K562 (cell line): ENCODE results near the gene ARHGAP24. TPM values are rescaled to one million over a fixed set of nuclear protein-coding genes. Genes with fewer than 3 reads are reported as not detected.

Source experiments
- ATAC-seq: fragments of 200-7000 bp; cut with Tn5 transposase; 3 replicates; pipeline ENCODE4 v1.9.1; 2020; ENCODE audit warnings: moderate library complexity
- BruUV-seq: library from RNA; stranded (reverse); fragments of 400-500 nt; replicated peaks from 2 replicates; lab custom pipeline; 2021; lab: Mats Ljungman, UMichigan
- CTCF ChIA-PET: fragments of 300-600 bp; formaldehyde crosslinking; extraction: SDS; loops from one replicate; lab custom pipeline; 2021; ENCODE audit warnings: low intra/inter-chr PET ratio; lab: Yijun Ruan, JAX
- POLR2A ChIA-PET: fragments of 300-600, 350-650 bp; sonication (Branson Sonifier 250); formaldehyde crosslinking; extraction: SDS; loops from one replicate; lab custom pipeline; 2021; ENCODE audit warnings: antibody characterized with exemption, inconsistent platforms; lab: Yijun Ruan, JAX
- DNase-seq, 4 experiments: peaks; one replicate each; pipeline versions ENCODE4 v3.0.0 to v3.0.0-alpha.2; 2011 to 2018; ENCODE audit warnings: low spot score in 3 of 4, mixed read lengths in 3 of 4; ENCODE audit errors: extremely low read depth in 1 of 4
- FAIRE-seq: peaks from 2 replicates; lab custom pipeline; 2011; peaks lifted over from hg19 to GRCh38; lab: Jason Lieb, UNC
- H2AFZ ChIP-seq: 2 replicates; pipeline ENCODE4 v1.6.0; 2011; ENCODE audit warnings: low read depth, low read length, control low read depth, inconsistent platforms
- H3K27ac ChIP-seq: fragments of 200-600 bp; 3 replicates; pipeline ENCODE4 v1.8.0; 2011; ENCODE audit warnings: low read depth, mild to moderate bottlenecking, control low read depth, inconsistent platforms, low read length, moderate library complexity, mixed read lengths; ENCODE audit errors: extremely low read depth
- H3K27me3 ChIP-seq, 2 experiments: fragments of 300-600 bp in 1 of 2; 2 replicates in 1 of 2; 3 replicates in 1 of 2; pipeline versions ENCODE4 v1.6.0 to v1.8.0; 2011; ENCODE audit warnings: inconsistent platforms in 2 of 2, low read length in 2 of 2, mild to moderate bottlenecking in 1 of 2, mixed read lengths in 1 of 2, moderate library complexity in 1 of 2; ENCODE audit not compliant: control insufficient read depth in 2 of 2, insufficient read depth in 2 of 2
- H3K36me3 ChIP-seq: fragments of 300-600 bp; 3 replicates; pipeline ENCODE4 v1.8.0; 2011; ENCODE audit warnings: mild to moderate bottlenecking, low read length, inconsistent platforms; ENCODE audit not compliant: control insufficient read depth, insufficient read depth
- H3K4me1 ChIP-seq, 2 experiments: fragments of 200-600 bp in 1 of 2; replicated peaks in 1 of 2; 2 replicates in 1 of 2; 3 replicates in 1 of 2; pipeline versions ENCODE4 v1.5.1 to v1.8.0; 2011; ENCODE audit warnings: inconsistent platforms in 2 of 2, low read length in 2 of 2, mild to moderate bottlenecking in 1 of 2, mixed read lengths in 1 of 2, moderate library complexity in 1 of 2; ENCODE audit not compliant: control insufficient read depth in 2 of 2, insufficient read depth in 2 of 2
- H3K4me2 ChIP-seq: 2 replicates; pipeline ENCODE4 v1.6.1; 2011; ENCODE audit warnings: low read length, control low read depth, inconsistent platforms, mixed read lengths; ENCODE audit not compliant: insufficient read depth
- H3K4me3 ChIP-seq: fragments of 200-600 bp; sonication (generic), shearing (Covaris generic); 2 replicates; pipeline ENCODE4 v1.5.1; 2016; ENCODE audit warnings: control low read depth, inconsistent platforms
- H3K79me2 ChIP-seq: fragments of 200-600 bp; 3 replicates; pipeline ENCODE4 v1.8.0; 2011; ENCODE audit warnings: low read length, inconsistent platforms; ENCODE audit not compliant: control insufficient read depth, insufficient read depth
- H3K9ac ChIP-seq, 2 experiments: 2 replicates each; pipeline versions ENCODE4 v1.6.0 to v1.6.1; 2011; ENCODE audit warnings: low read depth in 2 of 2, low read length in 2 of 2, control low read depth in 1 of 2, inconsistent platforms in 1 of 2, mild to moderate bottlenecking in 1 of 2, mixed read lengths in 1 of 2; ENCODE audit not compliant: insufficient read depth in 1 of 2
- H3K9me1 ChIP-seq: one replicate; pipeline ENCODE4 v1.6.0; 2011; ENCODE audit warnings: inconsistent platforms, mild to moderate bottlenecking, low read length, moderate library complexity; ENCODE audit not compliant: control insufficient read depth, insufficient read depth
- H3K9me3 ChIP-seq: replicated peaks from 2 replicates; pipeline ENCODE4 v1.5.1; 2011; ENCODE audit warnings: low read depth, low read length, inconsistent platforms; ENCODE audit not compliant: control insufficient read depth, insufficient read depth
- H4K20me1 ChIP-seq: replicated peaks from 2 replicates; pipeline ENCODE4 v1.6.1; 2011; ENCODE audit warnings: low read length, inconsistent platforms, mixed read lengths; ENCODE audit not compliant: control insufficient read depth, insufficient read depth
- BCOR ChIP-seq: fragments of 450-650 bp; IDR thresholded peaks from 2 replicates; pipeline ENCODE4 v1.6.1; 2016
- GABPB1 ChIP-seq: sonication (generic); formaldehyde crosslinking; IDR thresholded peaks from 2 replicates; pipeline ENCODE4 v1.8.0; 2022; ENCODE audit warnings: mild to moderate bottlenecking, missing genetic modification reagents
- POLR2AphosphoS5 ChIP-seq: IDR thresholded peaks from 2 replicates; pipeline ENCODE4 v1.6.1; 2011; ENCODE audit warnings: mild to moderate bottlenecking, low read depth, low read length, moderate library complexity; ENCODE audit not compliant: control insufficient read depth, insufficient read depth
- SMARCA4 ChIP-seq: fragments of 450-650 bp; IDR thresholded peaks from 2 replicates; pipeline ENCODE4 v1.6.1; 2016
- WGBS: fragments of 100-300 bp; shearing (Covaris generic); methylation state at CpG from one replicate; pipeline ENCODE4 v1.1.6; 2016; ENCODE audit warnings: low coverage, mixed read lengths; ENCODE audit not compliant: insufficient coverage; ENCODE audit errors: missing lambda C conversion rate; 5-methylcytosine and 5-hydroxymethylcytosine counted together
- in situ Hi-C: fragments of 300-500 bp; cut with MboI; formaldehyde crosslinking; loops from 4 replicates; pipeline ENCODE4 v1.15.0; 2018; ENCODE audit warnings: inconsistent platforms, mixed read lengths
- intact Hi-C: fragments of 100-400 bp; cut with micrococcal nuclease; formaldehyde crosslinking; loops from 2 replicates; pipeline ENCODE4 v1.14.2; 2022
- polyA plus RNA-seq, 8 experiments: library from polyadenylated mRNA; depleted of rRNA in 4 of 8; stranded (reverse) in 5 of 8; unstranded in 3 of 8; fragments of >200 nt; fragmentation: Nextera tagmentation in 2 of 8; fragmentation: Illumina TruSeq in 1 of 8; extraction: Ambion mirVana in 2 of 8; extraction: Trizol in 1 of 8; gene quantifications; 2 replicates each; pipeline versions ENCODE4 v1.2.1 to v1.2.3, GENCODE V29; 2011 to 2014; ENCODE audit warnings: inconsistent platforms in 1 of 8, missing spikeins in 1 of 8
- total RNA-seq, 7 experiments: library from RNA; depleted of rRNA in 6 of 7; stranded (reverse); fragments of >200 nt in 6 of 7; fragmentation: Illumina TruSeq in 2 of 7; extraction: Trizol in 2 of 7; gene quantifications; 2 replicates each; pipeline versions ENCODE4 v1.2.1 to v1.2.3, GENCODE V29; 2011 to 2021; ENCODE audit warnings: low replicate concordance in 1 of 7
- TF ChIP-seq, protein P1 (sequence below): fragments of 250-450 bp; sonication (Bioruptor Pico); IDR thresholded peaks from 2 replicates; pipeline ENCODE4 v1.5.0; 2021; ENCODE audit warnings: mild to moderate bottlenecking, borderline replicate concordance
- TF ChIP-seq, protein P2 (sequence below): fragments of 250-450 bp; sonication (Bioruptor Pico); IDR thresholded peaks from 2 replicates; pipeline ENCODE4 v1.8.0; 2022; ENCODE audit warnings: moderate library complexity, mild to moderate bottlenecking, inconsistent platforms
- TF ChIP-seq, protein P3 (sequence below), 2 experiments: fragments of 450-650 bp in 1 of 2; sonication (generic) in 1 of 2; formaldehyde crosslinking; conservative IDR thresholded peaks; 2 replicates each; pipeline versions ENCODE4 v1.4.0 to v1.8.1; 2020 to 2022; ENCODE audit warnings: mild to moderate bottlenecking in 1 of 2, missing genetic modification reagents in 1 of 2
- TF ChIP-seq, protein P4 (sequence below), 2 experiments: fragments of 150-350 bp in 1 of 2; IDR thresholded peaks; 2 replicates each; pipeline ENCODE4 v1.6.1; 2012 to 2016; ENCODE audit warnings: low read depth in 2 of 2, low read length in 2 of 2, mild to moderate bottlenecking in 1 of 2, moderate library complexity in 1 of 2
- TF ChIP-seq, protein P5 (sequence below): fragments of 250-450 bp; sonication (Bioruptor Pico); IDR thresholded peaks from 2 replicates; pipeline ENCODE4 v1.9.0; 2021; ENCODE audit warnings: mild to moderate bottlenecking

Gene ARHGAP24
- total and polyA plus RNA-seq, 9 of the 15 experiments (the other 6 are each of a cell fraction or from before 2014, with no cell fraction given): 8.0 to 22.6 (median 14.0) TPM

DNA sequence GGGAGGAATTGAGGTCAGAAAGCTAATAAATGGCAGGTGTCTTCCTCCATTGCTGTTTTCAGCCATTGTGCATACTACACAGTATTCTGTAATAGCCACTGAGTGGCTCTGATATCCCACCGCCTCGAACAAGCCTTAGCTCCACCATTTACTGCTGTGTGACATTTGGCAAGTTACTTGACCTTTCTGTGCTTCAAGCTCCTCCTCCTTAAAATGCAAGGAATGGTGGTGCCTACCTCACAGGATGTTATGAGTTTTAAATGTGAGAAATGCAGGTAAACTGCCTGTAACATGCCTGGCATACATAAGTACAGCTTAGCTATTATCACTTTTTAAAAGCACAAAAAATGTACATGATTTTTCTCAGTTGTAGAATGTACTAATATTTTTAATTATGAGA, 464.0 kb downstream of the ARHGAP24 start (continued):
- TF ChIP-seq BCOR: peak; percentile 60; the same call in 1 of the 2 replicates
- TF ChIP-seq, all 486 proteins: peak for 3

DNA sequence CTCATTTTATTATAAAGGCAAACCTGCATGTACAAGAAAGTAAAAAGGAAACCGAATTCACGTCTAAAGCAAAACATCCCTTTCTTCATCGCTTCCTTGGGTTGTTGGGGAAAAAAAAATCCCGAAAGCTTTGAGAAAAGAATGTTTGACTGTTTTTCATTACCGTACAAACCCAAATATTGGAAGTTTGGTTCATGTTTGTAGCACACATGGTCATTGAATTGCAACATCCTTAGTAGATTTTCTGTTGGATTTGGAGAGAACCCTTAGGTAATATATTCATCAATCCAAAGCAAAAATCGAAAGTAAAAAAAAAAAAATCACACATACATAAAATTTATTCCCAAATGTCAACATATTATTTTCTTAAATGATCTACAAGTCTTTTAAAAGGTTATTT, 464.6 kb downstream of the ARHGAP24 start:
- CTCF ChIA-PET: interaction anchor here (0.6 kb wide), 1 partner anchor 475 kb away, joined by 3 read pairs; no protein-coding TSS in a partner anchor
- H3K27me3 ChIP-seq: no peaks in the 10 kb centered on the region
- H3K27ac ChIP-seq: no peak overlapping the region
- no peak overlapping the region for H3K4me3 ChIP-seq
- FAIRE-seq (no peak), DNase-seq (no peak), ATAC-seq (no peak)
- no peaks in the 10 kb centered on the region for H3K36me3 ChIP-seq
- no peak overlapping the region for H3K4me2 ChIP-seq
- intact Hi-C loops: no loop called here
- no peaks in the 10 kb centered on the region for H3K79me2 ChIP-seq
- no peaks in the 10 kb centered on the region for H4K20me1 ChIP-seq
- in situ Hi-C loops: no loop called here
- no TSS peak for BruUV-seq
- POLR2A ChIA-PET: interaction anchor here (0.7 kb wide), 1 partner anchor 15 kb away, joined by 5 read pairs; no protein-coding TSS in a partner anchor
- H3K4me1 ChIP-seq: no peaks in the 10 kb centered on the region
- H2AFZ ChIP-seq: no peak overlapping the region
- no peak overlapping the region for H3K9ac ChIP-seq
- no peaks in the 10 kb centered on the region for H3K9me1 ChIP-seq
- 32% methylated on average over 6 of the region's 6 CpGs for WGBS
- no peaks in the 10 kb centered on the region for H3K9me3 ChIP-seq
- TF ChIP-seq POLR2AphosphoS5 (no peak), SMARCA4 (no peak), GABPB1 (CRISPR knock-in tag) (no peak)
- TF ChIP-seq, protein P1, sequence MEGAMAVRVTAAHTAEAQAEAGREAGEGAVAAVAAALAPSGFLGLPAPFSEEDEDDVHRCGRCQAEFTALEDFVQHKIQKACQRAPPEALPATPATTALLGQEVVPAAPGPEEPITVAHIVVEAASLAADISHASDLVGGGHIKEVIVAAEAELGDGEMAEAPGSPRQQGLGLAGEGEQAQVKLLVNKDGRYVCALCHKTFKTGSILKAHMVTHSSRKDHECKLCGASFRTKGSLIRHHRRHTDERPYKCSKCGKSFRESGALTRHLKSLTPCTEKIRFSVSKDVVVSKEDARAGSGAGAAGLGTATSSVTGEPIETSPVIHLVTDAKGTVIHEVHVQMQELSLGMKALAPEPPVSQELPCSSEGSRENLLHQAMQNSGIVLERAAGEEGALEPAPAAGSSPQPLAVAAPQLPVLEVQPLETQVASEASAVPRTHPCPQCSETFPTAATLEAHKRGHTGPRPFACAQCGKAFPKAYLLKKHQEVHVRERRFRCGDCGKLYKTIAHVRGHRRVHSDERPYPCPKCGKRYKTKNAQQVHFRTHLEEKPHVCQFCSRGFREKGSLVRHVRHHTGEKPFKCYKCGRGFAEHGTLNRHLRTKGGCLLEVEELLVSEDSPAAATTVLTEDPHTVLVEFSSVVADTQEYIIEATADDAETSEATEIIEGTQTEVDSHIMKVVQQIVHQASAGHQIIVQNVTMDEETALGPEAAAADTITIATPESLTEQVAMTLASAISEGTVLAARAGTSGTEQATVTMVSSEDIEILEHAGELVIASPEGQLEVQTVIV (CRISPR knock-in tag): no peak
- TF ChIP-seq, protein P2, sequence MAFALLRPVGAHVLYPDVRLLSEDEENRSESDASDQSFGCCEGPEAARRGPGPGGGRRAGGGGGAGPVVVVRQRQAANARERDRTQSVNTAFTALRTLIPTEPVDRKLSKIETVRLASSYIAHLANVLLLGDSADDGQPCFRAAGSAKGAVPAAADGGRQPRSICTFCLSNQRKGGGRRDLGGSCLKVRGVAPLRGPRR (CRISPR knock-in tag): no peak
- TF ChIP-seq, protein P3, sequence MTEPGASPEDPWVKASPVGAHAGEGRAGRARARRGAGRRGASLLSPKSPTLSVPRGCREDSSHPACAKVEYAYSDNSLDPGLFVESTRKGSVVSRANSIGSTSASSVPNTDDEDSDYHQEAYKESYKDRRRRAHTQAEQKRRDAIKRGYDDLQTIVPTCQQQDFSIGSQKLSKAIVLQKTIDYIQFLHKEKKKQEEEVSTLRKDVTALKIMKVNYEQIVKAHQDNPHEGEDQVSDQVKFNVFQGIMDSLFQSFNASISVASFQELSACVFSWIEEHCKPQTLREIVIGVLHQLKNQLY (CRISPR knock-in tag; conservative IDR thresholded peaks at IDR 0.05): no peak
- TF ChIP-seq, protein P4, sequence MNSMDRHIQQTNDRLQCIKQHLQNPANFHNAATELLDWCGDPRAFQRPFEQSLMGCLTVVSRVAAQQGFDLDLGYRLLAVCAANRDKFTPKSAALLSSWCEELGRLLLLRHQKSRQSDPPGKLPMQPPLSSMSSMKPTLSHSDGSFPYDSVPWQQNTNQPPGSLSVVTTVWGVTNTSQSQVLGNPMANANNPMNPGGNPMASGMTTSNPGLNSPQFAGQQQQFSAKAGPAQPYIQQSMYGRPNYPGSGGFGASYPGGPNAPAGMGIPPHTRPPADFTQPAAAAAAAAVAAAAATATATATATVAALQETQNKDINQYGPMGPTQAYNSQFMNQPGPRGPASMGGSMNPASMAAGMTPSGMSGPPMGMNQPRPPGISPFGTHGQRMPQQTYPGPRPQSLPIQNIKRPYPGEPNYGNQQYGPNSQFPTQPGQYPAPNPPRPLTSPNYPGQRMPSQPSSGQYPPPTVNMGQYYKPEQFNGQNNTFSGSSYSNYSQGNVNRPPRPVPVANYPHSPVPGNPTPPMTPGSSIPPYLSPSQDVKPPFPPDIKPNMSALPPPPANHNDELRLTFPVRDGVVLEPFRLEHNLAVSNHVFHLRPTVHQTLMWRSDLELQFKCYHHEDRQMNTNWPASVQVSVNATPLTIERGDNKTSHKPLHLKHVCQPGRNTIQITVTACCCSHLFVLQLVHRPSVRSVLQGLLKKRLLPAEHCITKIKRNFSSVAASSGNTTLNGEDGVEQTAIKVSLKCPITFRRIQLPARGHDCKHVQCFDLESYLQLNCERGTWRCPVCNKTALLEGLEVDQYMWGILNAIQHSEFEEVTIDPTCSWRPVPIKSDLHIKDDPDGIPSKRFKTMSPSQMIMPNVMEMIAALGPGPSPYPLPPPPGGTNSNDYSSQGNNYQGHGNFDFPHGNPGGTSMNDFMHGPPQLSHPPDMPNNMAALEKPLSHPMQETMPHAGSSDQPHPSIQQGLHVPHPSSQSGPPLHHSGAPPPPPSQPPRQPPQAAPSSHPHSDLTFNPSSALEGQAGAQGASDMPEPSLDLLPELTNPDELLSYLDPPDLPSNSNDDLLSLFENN (IDR thresholded peaks at IDR 0.05; ENCODE audit: low read depth in 2 of 2, low read length in 2 of 2): no peak
- TF ChIP-seq, protein P5, sequence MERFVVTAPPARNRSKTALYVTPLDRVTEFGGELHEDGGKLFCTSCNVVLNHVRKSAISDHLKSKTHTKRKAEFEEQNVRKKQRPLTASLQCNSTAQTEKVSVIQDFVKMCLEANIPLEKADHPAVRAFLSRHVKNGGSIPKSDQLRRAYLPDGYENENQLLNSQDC (CRISPR knock-in tag): no peak
